Measurements from ENCODE around the gene ATP6AP2.

DNA sequence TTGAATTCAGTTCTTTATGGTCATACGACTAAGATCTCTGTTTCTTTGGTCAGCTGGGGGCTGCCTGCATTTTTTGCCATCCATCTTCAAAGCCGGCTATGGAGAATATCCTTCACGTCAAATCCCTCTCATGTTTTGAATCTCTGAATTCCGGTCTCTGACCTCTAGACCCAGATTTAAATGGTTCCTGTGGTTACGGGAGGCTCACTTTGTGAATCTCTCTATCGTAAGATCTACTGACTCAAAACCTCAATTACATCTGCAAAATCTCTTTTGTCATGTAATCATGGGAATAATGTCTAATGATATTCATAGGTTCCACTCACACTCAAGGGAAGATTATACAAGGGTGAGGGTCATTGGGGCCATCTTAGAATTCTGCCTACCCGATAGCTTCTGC, 36.8 kb downstream of the ATP6AP2 start:
- TF ChIP-seq, protein P1, sequence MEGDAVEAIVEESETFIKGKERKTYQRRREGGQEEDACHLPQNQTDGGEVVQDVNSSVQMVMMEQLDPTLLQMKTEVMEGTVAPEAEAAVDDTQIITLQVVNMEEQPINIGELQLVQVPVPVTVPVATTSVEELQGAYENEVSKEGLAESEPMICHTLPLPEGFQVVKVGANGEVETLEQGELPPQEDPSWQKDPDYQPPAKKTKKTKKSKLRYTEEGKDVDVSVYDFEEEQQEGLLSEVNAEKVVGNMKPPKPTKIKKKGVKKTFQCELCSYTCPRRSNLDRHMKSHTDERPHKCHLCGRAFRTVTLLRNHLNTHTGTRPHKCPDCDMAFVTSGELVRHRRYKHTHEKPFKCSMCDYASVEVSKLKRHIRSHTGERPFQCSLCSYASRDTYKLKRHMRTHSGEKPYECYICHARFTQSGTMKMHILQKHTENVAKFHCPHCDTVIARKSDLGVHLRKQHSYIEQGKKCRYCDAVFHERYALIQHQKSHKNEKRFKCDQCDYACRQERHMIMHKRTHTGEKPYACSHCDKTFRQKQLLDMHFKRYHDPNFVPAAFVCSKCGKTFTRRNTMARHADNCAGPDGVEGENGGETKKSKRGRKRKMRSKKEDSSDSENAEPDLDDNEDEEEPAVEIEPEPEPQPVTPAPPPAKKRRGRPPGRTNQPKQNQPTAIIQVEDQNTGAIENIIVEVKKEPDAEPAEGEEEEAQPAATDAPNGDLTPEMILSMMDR (conservative IDR thresholded peaks at IDR 0.05; ENCODE audit: low read depth, low read length): no peak
- TF ChIP-seq EZH2 (IDR thresholded peaks at IDR 0.05; ENCODE audit: low read length, unreplicated experiment): no peak
- no peak for TF ChIP-seq EZH2phosphoT487 (IDR thresholded peaks at IDR 0.05; ENCODE audit: borderline replicate concordance, low read length)

Measured in PC-3 (cell line).